ENCODE results near the gene ADGRE2. TPM values are rescaled to one million over a fixed set of nuclear protein-coding genes. Genes with fewer than 3 reads are reported as not detected.

The ADGRE2 gene
- total RNA-seq, 2 experiments from 2014 or later: 0.48 to 0.73 TPM

DNA sequence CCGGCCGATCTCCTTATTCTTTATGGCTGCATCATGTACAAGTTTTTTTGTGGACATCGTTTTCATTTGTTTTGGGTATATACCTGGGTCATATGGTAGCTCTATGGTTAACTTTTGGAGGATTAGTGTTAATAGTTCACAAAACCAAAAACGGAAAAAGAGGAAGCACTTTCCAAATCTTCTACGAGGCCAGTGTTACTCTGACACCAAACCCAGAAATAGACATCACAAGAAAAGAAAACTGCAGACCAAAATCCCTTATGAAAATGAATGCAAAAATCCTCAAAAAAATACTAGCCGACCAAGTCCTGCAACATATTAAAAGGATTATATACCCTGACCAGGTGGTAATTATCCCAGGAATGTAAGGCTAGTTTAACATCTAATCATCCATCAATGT is 29.8 kb downstream of the ADGRE2 start:
- ChIA-PET CTCF (no interaction called here), POLR2A (no interaction called here)
- H3K4me3 Mint-ChIP-seq: no peak overlapping the region
- no peaks in the 10 kb centered on the region for H3K4me1 Mint-ChIP-seq
- H3K27me3 Mint-ChIP-seq: no peaks in the 10 kb centered on the region
- H3K36me3 Mint-ChIP-seq (ENCODE audit: low read depth): no peaks in the 10 kb centered on the region
- no peak for DNase-seq
- H3K9me3 Mint-ChIP-seq: no peaks in the 10 kb centered on the region
- no peak overlapping the region for H3K27ac Mint-ChIP-seq

DNA sequence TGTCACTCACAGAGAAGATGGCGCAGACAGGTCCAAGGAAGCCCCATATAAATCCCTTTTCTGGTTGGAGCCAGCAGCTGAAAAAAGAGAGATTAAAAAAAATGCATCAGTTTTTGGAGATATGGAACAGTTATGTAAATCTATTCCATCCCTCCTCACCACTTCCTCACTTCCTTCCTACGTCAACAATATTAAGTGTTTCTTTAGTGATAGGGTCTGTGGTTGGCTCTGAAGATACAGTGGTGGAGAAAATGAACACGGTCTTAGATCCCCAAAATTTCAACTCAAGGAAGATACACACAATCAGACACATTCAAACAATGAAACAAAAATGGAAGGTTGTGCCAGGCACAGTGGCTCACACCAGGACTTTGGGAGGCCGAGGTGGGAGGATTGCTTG is 31.5 kb downstream of the ADGRE2 start:
- no peaks in the 10 kb centered on the region for H3K27me3 Mint-ChIP-seq
- H3K4me3 Mint-ChIP-seq: no peak overlapping the region
- H3K9me3 Mint-ChIP-seq: no peaks in the 10 kb centered on the region
- no peak overlapping the region for H3K27ac Mint-ChIP-seq
- DNase-seq: no peak
- H3K4me1 Mint-ChIP-seq: no peaks in the 10 kb centered on the region
- ChIA-PET CTCF (no interaction called here), POLR2A (no interaction called here)
- H3K36me3 Mint-ChIP-seq (ENCODE audit: low read depth): no peaks in the 10 kb centered on the region

DNA sequence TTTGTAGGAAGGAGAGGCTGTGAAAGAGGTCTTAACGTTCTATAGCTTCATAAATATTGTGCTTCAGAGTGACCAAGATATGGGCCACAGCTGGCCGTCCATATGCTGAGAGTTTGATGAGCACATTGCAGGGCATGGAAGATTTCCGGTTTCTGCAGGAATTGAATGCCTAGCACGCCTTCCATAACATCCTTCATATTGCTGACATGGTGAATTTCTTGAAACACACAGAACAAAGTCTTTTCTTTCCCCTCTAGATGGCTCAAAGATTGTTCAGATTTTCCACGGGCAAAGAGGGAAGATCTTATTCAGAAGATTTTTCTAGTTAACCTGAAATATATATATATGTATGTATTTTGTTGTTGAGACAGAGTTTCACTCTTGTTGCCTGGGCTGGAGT is 42.4 kb downstream of the ADGRE2 start:
- CTCF ChIA-PET: interaction anchor here (0.6 kb wide), 1 partner anchor 1307 kb away, joined by 7 read pairs; no protein-coding TSS in a partner anchor
- no peak overlapping the region for H3K4me3 Mint-ChIP-seq
- H3K4me1 Mint-ChIP-seq: no peaks in the 10 kb centered on the region
- H3K36me3 Mint-ChIP-seq (ENCODE audit: low read depth): no peaks in the 10 kb centered on the region
- DNase-seq: no peak
- no peak overlapping the region for H3K27ac Mint-ChIP-seq
- POLR2A ChIA-PET: no interaction called here
- H3K27me3 Mint-ChIP-seq: no peaks in the 10 kb centered on the region
- H3K9me3 Mint-ChIP-seq: peaks cover 4% of the 10 kb centered on the region

DNA sequence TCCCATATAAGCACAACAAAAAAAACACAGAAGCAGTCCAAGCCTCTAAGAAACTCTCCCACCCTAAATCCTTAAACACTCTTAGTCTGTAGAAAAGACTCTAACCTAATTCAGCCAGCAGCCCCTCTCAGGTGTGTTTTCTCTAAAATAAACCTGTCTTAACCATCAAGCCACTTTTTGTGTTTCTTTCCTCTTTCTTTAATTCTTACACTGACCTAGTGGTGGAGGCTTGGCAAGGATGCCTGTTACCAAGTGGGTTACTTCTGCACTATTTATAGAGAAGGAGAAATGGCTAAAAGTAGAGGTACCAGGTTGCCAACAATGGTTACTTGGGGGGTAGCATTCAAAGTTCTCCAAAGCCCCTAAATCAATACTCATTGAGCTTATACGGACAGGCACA is 44.8 kb downstream of the ADGRE2 start:
- Mint-ChIP-seq H3K4me3 (no peak overlapping the region), H3K27me3 (no peaks in the 10 kb centered on the region), H3K27ac (no peak overlapping the region), H3K9me3 (peaks cover 13% of the 10 kb centered on the region), H3K36me3 (ENCODE audit: low read depth) (no peaks in the 10 kb centered on the region), H3K4me1 (no peaks in the 10 kb centered on the region)
- no peak for DNase-seq
- ChIA-PET POLR2A (no interaction called here), CTCF (no interaction called here)

DNA sequence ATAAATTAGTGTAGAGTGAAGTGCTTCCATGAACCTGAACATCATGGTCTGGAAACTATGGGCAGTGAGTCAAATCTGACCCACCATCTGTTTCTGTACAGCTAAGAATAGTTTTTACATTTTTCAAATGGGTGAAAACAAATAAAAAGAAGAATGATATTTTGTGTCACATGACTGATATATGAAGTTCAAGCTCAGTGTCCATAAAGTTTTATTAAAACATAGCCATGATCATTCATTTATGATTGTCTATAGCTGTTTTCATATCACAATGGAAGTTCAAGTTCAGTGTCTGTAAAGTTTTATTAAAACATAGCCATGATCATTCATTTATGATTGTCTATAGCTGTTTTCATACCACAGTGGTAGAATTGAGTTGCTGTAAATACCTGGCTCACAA is 45.9 kb downstream of the ADGRE2 start:
- ChIA-PET POLR2A (no interaction called here), CTCF (no interaction called here)
- Mint-ChIP-seq H3K36me3 (ENCODE audit: low read depth) (no peaks in the 10 kb centered on the region), H3K4me3 (no peak overlapping the region), H3K9me3 (peaks cover 17% of the 10 kb centered on the region), H3K4me1 (no peaks in the 10 kb centered on the region), H3K27ac (no peak overlapping the region), H3K27me3 (no peaks in the 10 kb centered on the region)
- DNase-seq: no peak

DNA sequence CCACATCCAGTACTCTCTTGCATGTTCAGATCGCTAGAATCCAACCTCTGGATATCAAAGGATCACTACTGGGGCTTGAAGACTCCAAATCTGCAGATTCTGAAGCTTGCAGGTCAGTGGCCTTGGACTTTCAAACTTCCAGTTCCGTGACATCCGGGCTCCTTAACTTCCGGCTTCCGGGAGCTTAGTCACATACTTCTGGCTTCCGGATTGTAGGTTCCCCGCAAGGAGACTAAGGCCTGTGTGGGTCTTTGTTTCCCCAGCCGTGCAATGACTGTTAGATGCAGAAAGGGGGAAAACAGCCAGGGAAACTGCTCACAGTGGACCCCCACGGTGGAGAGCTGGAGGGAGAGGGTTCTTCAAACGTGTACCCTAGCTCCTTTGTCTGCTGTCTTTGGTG is 47.2 kb downstream of the ADGRE2 start:
- DNase-seq: no peak
- ChIA-PET CTCF (no interaction called here), POLR2A (no interaction called here)
- H3K36me3 Mint-ChIP-seq (ENCODE audit: low read depth): no peaks in the 10 kb centered on the region
- H3K9me3 Mint-ChIP-seq: peaks cover 23% of the 10 kb centered on the region
- no peaks in the 10 kb centered on the region for H3K4me1 Mint-ChIP-seq
- H3K27me3 Mint-ChIP-seq: no peaks in the 10 kb centered on the region
- no peak overlapping the region for H3K27ac Mint-ChIP-seq
- no peak overlapping the region for H3K4me3 Mint-ChIP-seq

DNA sequence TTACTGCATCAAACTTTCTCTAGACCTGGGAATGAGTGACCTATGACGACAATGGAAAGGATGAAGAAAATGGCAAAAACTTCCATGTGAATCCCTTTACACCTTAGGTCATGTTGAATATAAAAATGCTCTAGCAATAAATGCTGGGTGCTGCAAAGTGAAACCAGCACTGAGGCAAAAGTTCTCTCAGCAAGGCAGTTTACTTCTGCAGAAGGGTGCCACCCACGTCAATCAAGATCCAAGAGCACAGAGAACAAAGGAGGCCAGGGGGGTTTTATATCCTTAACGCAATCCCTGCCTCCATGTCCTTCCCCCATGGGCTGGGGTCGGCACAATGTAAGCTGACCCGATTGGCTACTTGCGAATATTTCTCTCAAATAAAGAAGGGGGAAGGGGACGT is 49.8 kb downstream of the ADGRE2 start:
- ChIA-PET CTCF (no interaction called here), POLR2A (no interaction called here)
- no peaks in the 10 kb centered on the region for H3K36me3 Mint-ChIP-seq (ENCODE audit: low read depth)
- H3K4me1 Mint-ChIP-seq: no peaks in the 10 kb centered on the region
- H3K27ac Mint-ChIP-seq: no peak overlapping the region
- H3K4me3 Mint-ChIP-seq: no peak overlapping the region
- H3K9me3 Mint-ChIP-seq: peaks cover 36% of the 10 kb centered on the region
- no peak for DNase-seq
- no peaks in the 10 kb centered on the region for H3K27me3 Mint-ChIP-seq

DNA sequence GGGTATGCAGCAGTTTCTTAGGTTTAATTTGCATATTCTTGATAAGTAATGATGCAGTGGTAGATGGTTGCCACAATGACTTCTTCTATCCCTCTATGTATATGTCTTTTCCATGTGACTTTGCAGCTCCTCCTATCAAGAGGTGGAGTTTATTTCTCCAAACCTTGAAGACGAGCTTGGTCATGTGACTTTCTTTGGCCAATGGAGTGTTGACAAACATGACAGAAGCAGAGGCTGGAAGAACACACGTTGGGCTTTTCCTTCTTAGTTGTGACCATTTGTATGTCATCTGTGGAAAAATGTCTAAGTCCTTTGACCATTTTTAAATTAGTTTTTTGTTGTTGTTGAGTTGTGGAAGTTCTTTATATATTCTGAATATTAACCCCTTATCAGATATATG is 56.2 kb downstream of the ADGRE2 start:
- H3K27ac Mint-ChIP-seq: no peak overlapping the region
- DNase-seq: no peak
- CTCF ChIA-PET: no interaction called here
- no peaks in the 10 kb centered on the region for H3K27me3 Mint-ChIP-seq
- POLR2A ChIA-PET: no interaction called here
- no peaks in the 10 kb centered on the region for H3K4me1 Mint-ChIP-seq
- H3K9me3 Mint-ChIP-seq: peaks cover 61% of the 10 kb centered on the region
- H3K36me3 Mint-ChIP-seq (ENCODE audit: low read depth): peaks cover 32% of the 10 kb centered on the region
- H3K4me3 Mint-ChIP-seq: no peak overlapping the region

DNA sequence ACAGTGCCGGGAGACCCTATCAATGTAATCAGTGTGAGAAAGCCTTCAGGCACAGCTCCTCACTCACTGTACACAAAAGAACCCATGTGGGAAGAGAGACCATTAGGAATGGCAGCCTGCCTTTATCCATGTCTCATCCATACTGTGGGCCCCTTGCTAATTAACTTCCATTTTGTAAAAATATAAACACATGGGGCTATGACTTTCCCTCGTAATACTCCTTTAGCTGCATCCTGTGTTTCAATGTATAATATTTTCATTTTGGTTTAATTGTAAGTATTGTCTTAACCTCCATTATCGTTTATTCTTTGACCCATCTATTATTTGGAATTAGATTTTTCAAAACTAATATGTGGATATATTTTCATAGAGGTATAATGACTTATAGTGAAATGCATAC is 59.2 kb downstream of the ADGRE2 start:
- Mint-ChIP-seq H3K27me3 (no peaks in the 10 kb centered on the region), H3K9me3 (peaks cover 63% of the 10 kb centered on the region)
- no peak for DNase-seq

DNA sequence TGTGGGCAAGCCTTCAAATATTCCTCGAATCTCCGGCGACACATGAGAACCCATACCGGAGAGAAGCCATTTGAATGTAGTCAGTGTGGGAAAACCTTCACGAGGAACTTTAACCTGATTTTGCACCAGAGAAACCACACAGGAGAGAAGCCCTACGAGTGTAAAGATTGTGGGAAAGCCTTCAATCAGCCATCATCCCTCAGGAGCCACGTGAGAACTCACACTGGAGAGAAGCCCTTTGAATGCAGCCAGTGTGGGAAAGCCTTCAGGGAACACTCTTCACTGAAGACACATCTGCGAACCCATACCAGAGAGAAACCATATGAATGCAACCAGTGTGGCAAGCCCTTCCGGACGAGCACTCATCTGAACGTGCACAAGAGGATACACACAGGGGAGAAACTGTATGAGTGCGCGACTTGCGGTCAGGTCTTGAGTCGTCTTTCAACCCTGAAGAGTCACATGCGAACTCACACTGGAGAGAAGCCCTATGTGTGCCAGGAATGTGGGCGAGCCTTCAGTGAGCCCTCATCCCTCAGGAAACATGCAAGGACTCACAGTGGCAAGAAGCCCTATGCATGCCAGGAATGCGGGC is 59.7 kb downstream of the ADGRE2 start:
- peaks cover 66% of the 10 kb centered on the region for H3K9me3 Mint-ChIP-seq
- no peak overlapping the region for H3K27ac Mint-ChIP-seq
- POLR2A ChIA-PET: no interaction called here
- H3K4me3 Mint-ChIP-seq: no peak overlapping the region
- peaks cover 67% of the 10 kb centered on the region for H3K36me3 Mint-ChIP-seq (ENCODE audit: low read depth)
- H3K27me3 Mint-ChIP-seq: no peaks in the 10 kb centered on the region
- DNase-seq: no peak
- no peaks in the 10 kb centered on the region for H3K4me1 Mint-ChIP-seq
- CTCF ChIA-PET: no interaction called here

More for the DNA sequence above, 59.2 kb downstream of the ADGRE2 start:
- CTCF ChIA-PET: no interaction called here
- Mint-ChIP-seq H3K4me3 (no peak overlapping the region), H3K4me1 (no peaks in the 10 kb centered on the region), H3K27ac (no peak overlapping the region), H3K36me3 (ENCODE audit: low read depth) (peaks cover 61% of the 10 kb centered on the region)
- POLR2A ChIA-PET: no interaction called here

DNA sequence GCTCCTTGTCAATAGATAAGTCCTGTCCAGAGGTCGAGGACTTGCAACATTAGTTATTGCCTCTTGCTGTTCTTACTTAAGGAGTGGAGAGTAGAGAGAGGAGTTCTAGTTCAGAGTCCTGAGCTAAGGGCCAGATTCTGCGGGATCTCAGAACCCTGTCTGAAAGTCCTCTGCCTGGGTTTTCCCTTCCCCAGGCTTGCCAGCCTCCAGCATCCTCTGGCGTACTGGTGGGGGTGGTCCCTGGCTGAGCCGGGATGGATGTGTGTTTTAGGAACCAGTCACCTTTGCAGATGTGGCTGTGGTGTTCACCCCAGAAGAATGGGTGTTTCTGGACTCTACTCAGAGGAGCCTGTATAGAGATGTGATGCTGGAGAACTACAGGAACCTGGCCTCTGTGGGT is 62.5 kb downstream of the ADGRE2 start:
- H3K36me3 Mint-ChIP-seq (ENCODE audit: low read depth): peaks cover 87% of the 10 kb centered on the region
- no peak overlapping the region for H3K4me3 Mint-ChIP-seq
- H3K27me3 Mint-ChIP-seq: no peaks in the 10 kb centered on the region
- POLR2A ChIA-PET: no interaction called here
- CTCF ChIA-PET: no interaction called here
- no peak overlapping the region for H3K27ac Mint-ChIP-seq
- H3K9me3 Mint-ChIP-seq: peaks cover 74% of the 10 kb centered on the region
- DNase-seq: no peak
- H3K4me1 Mint-ChIP-seq: no peaks in the 10 kb centered on the region

DNA sequence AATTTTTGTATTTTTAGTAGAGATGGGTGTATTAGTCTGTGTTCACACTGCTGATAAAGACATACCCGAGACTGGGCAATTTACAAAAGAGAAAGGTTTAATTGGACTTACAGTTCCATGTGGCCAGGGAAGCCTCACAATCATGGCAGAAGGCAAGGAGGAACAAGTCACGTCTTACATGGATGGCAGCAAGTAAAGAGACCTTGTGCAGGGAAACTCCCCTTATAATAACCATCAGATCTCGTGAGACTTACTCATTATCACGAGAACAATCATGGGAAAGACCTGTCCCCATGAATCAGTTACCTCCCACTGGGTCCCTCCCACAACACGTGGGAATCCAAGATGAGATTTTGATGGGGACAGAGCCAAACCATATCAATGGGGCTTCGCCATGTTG is 73.9 kb downstream of the ADGRE2 start:
- no peak overlapping the region for H3K27ac Mint-ChIP-seq
- ChIA-PET CTCF (no interaction called here), POLR2A (no interaction called here)
- DNase-seq: no peak
- no peak overlapping the region for H3K4me3 Mint-ChIP-seq
- peaks cover 17% of the 10 kb centered on the region for H3K9me3 Mint-ChIP-seq
- peaks cover 76% of the 10 kb centered on the region for H3K36me3 Mint-ChIP-seq (ENCODE audit: low read depth)
- H3K4me1 Mint-ChIP-seq: no peaks in the 10 kb centered on the region
- no peaks in the 10 kb centered on the region for H3K27me3 Mint-ChIP-seq

DNA sequence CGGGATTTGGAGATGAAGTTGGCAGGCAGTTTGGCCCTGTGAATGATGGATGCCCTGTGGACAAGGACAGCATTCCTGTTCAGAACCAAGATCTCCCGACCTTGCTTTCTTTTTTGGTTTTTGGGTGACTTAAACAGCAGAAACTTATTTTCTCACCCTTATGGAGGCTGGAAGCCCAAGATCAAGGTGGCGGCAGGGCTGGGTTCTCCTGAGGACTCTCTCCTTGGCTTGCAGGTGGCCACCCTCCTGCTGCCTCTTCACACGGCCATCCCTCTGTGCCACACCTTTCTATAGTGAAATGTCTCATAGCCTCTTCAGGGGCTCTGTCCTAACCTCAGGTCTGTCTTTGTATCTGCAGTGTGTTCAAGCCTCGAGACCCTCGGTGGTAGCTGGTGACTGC is 74.5 kb downstream of the ADGRE2 start:
- DNase-seq: no peak
- ChIA-PET POLR2A (no interaction called here), CTCF (no interaction called here)
- Mint-ChIP-seq H3K36me3 (ENCODE audit: low read depth) (peaks cover 71% of the 10 kb centered on the region), H3K27ac (no peak overlapping the region), H3K27me3 (no peaks in the 10 kb centered on the region), H3K9me3 (peaks cover 11% of the 10 kb centered on the region), H3K4me1 (no peaks in the 10 kb centered on the region), H3K4me3 (no peak overlapping the region)

DNA sequence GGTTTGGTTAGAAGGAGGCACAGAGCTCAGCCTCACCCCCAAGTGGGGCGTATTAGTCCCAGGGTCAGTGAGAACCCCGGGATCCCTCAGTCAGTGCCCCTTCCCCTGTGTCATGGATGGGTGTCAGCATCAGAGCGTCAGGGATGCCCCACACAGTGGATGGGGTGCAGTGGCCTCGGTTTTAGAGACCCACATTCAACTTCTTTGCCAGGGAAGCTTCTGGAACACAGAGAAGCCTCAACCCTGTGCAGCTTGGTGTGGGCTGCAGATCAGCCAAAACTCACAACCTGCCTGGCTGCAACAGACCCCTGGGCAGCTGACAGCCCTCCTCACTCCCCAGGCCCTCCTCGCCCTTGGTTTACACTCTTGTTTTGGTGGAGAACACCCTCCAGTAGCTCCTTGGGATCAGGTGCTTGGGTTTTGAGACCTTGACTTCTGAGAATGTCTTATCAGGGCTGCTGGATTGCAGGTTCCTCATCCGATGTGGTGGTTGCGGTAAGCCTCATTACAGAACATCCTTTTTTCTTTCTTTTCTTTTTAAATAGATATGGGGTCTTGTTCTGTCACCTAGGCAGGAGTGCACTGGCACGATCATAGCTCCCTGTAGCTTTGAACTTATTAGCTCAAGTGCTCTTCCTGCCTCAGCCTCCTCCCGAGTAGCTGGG is 77.5 kb downstream of the ADGRE2 start:
- Mint-ChIP-seq H3K27me3 (no peaks in the 10 kb centered on the region), H3K27ac (no peak overlapping the region), H3K4me1 (no peaks in the 10 kb centered on the region), H3K36me3 (ENCODE audit: low read depth) (peaks cover 64% of the 10 kb centered on the region), H3K9me3 (peaks cover 10% of the 10 kb centered on the region), H3K4me3 (no peak overlapping the region)
- DNase-seq: no peak
- ChIA-PET CTCF (no interaction called here), POLR2A (interaction anchor here (0.6 kb wide), 1 partner anchor 92 kb away, joined by 3 read pairs; no protein-coding TSS in a partner anchor)
